PFSK-1 (cell line): ENCODE results near the gene SNTB2. TPM values are rescaled to one million over a fixed set of nuclear protein-coding genes. Genes with fewer than 3 reads are reported as not detected.

ENCODE experiments used
- FOXP2 ChIP-seq: optimal IDR thresholded peaks from 2 replicates; pipeline ENCODE3; 2011; ENCODE audit warnings: borderline replicate concordance, control low read depth, inconsistent platforms; ENCODE audit not compliant: insufficient read depth; ENCODE audit errors: extremely low read length, extremely low read depth
- POLR2AphosphoS5 ChIP-seq: IDR thresholded peaks from 2 replicates; pipeline ENCODE4 v1.6.1; 2012; ENCODE audit warnings: low read depth, mild to moderate bottlenecking, control low read depth, low read length, moderate library complexity
- REST ChIP-seq, 2 experiments: IDR thresholded peaks; 2 replicates each; pipeline versions ENCODE4 v1.6.1 to v1.8.0; 2011 to 2012; ENCODE audit warnings: low read depth in 2 of 2, low read length in 2 of 2, control low read depth in 1 of 2, inconsistent platforms in 1 of 2, mild to moderate bottlenecking in 1 of 2, moderate library complexity in 1 of 2; ENCODE audit not compliant: insufficient read depth in 1 of 2
- SIN3A ChIP-seq: IDR thresholded peaks from 2 replicates; pipeline ENCODE4 v1.6.1; 2012; ENCODE audit warnings: mild to moderate bottlenecking, low read length, moderate library complexity, borderline replicate concordance; ENCODE audit not compliant: insufficient read depth
- TAF1 ChIP-seq: IDR thresholded peaks from 2 replicates; pipeline ENCODE4 v1.6.1; 2012; ENCODE audit warnings: low read length, control low read depth, borderline replicate concordance; ENCODE audit not compliant: insufficient read depth
- polyA plus RNA-seq: library from polyadenylated mRNA; unstranded; fragments of >200 nt; gene quantifications from one replicate; pipeline ENCODE4 v1.2.1, GENCODE V29; 2012; ENCODE audit warnings: low read depth, missing spikeins; ENCODE audit not compliant: insufficient read length

Gene SNTB2
- 14.0 TPM for polyA plus RNA-seq

DNA sequence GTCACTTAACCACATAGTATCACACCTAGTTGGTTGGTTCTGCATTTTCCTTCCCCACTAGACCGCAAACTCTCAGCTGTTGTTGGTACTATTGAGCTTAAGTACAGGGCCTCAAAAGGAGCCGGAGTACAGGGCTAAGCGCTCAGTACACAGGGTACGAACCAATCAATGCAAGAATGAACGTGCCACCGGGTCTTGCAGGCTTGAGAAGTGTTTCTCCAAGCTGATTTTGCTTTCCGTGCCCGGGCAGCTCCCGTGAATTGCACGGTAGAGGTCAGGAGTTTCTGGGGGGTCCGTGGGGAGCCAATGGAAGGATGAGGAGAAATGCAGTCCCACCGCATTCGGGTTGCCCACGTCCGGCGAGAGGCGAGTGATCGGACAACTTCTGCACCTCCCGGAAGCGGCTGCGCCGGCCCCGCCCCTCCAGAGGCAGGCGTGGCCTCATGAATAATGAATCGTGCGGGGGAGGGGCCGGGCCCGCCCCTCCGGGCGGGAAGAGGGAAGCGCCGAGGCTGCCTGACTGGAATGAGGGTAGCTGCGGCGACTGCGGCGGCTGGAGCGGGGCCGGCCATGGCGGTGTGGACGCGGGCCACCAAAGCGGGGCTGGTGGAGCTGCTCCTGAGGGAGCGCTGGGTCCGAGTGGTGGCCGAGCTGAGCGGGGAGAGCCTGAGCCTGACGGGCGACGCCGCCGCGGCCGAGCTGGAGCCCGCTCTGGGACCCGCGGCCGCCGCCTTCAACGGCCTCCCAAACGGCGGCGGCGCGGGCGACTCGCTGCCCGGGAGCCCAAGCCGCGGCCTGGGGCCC lies at the start of gene SNTB2:
TSS of gene SNTB2 (plus strand) at position 523 of the 804 bp plus-strand sequence. CDS start at position 526, 3 bp downstream.
- TF ChIP-seq POLR2AphosphoS5 (peak; percentile 88), TAF1 (peak; percentile 84), REST (IDR thresholded peaks at IDR 0.05; ENCODE audit: insufficient read depth in 1 of 2, low read depth in 2 of 2, low read length in 2 of 2) (no peak), FOXP2 (peak; percentile 58), SIN3A (0 out of 2 replicates have a peak, but pooled peaks have one; percentile 72)

DNA sequence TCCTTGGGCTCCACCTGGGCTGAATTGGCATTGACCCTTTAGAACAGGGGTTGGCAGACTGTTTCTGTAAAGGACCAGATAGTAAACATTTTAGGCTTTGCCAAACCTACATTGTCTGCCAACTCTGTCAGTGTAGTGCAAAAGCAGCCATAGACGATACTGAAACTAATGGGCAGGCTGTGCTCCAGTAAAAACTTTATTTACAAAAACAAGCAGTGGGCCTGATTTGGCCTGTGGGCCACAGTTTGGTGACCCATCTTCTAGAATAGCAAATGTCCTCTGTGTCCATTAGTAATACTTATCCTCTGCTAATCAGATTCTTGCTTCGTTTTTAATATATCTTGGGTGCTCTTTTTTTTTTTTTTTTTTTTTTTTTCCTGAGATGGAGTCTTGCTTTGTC lies 48.4 kb upstream of the SNTB2 start:
- no peak for TF ChIP-seq FOXP2
- no peak for TF ChIP-seq TAF1
- TF ChIP-seq POLR2AphosphoS5, result no peak
- TF ChIP-seq REST (IDR thresholded peaks at IDR 0.05; ENCODE audit: insufficient read depth in 1 of 2, low read depth in 2 of 2, low read length in 2 of 2), result no peak
- TF ChIP-seq SIN3A, result no peak

DNA sequence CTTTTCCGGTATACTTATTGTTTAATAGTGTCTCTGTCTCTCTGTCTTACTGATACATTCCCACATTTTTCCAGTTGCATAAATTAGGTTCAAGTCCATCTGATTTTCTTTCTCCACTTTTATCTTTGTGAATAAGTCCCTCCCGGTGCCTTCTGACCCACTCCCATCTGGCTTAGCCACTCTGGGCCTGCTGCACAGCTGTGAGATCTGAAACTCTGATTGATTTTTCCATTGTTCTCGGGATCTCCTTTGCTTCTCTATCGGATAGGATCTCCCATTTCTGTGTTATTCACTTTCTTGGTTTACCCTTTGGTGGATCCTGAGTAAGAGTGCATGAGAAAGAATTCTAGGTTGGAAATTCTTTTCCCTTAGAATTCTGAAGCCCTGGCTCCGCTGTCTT lies 46.0 kb upstream of the SNTB2 start:
- TF ChIP-seq REST (IDR thresholded peaks at IDR 0.05; ENCODE audit: insufficient read depth in 1 of 2, low read depth in 2 of 2, low read length in 2 of 2), result no peak
- TF ChIP-seq FOXP2, result no peak
- no peak for TF ChIP-seq POLR2AphosphoS5
- no peak for TF ChIP-seq TAF1
- no peak for TF ChIP-seq SIN3A

- TF ChIP-seq FOXP2, result no peak
- no peak for TF ChIP-seq REST (IDR thresholded peaks at IDR 0.05; ENCODE audit: insufficient read depth in 1 of 2, low read depth in 2 of 2, low read length in 2 of 2)
- TF ChIP-seq POLR2AphosphoS5, result no peak
These were observed 45.0 kb upstream of the SNTB2 start for GRCh38 chr16:69141936-69142335.
